ENCODE data around the gene GID4.

- TF ChIP-seq POLR2A (IDR thresholded peaks at IDR 0.05) = no peak
- no peak for TF ChIP-seq CTCF (IDR thresholded peaks at IDR 0.05)
Measured at GRCh38 chr17:18045691-18046350, 6.6 kb downstream of the GID4 start.

All from Peyer's patch (tissue), 4 donors.